Lower leg skin (tissue), 4 donors: ENCODE data around the gene JPH3. TPM values are rescaled to one million over a fixed set of nuclear protein-coding genes. Genes with fewer than 3 reads are reported as not detected.
"Not testable (repeated sequence)": the region's sequence is repeated elsewhere in the genome, so short reads cannot be mapped to it uniquely, and the experiment has no call there.

Source experiments
- DNase-seq, 2 donors: peaks; one replicate each; pipeline ENCODE4 v3.0.0-alpha.2; 2019; ENCODE audit warnings: low spot score in 2 of 2
- H3K4me3 ChIP-seq: fragments of 200-600 bp; sonication (generic); 2 replicates; pipeline ENCODE4 v1.5.1; 2017; ENCODE audit warnings: mild to moderate bottlenecking, low read depth; ENCODE audit not compliant: poor library complexity, severe bottlenecking
- CTCF ChIP-seq, 3 donors: fragments of 450-650 bp; IDR thresholded peaks; one replicate each; pipeline ENCODE4 v1.5.1; 2016; ENCODE audit warnings: antibody characterized with exemption in 3 of 3, mild to moderate bottlenecking in 3 of 3, moderate library complexity in 2 of 3
- POLR2A ChIP-seq, 2 donors: fragments of 450-650 bp; IDR thresholded peaks; one replicate each; pipeline ENCODE4 v1.6.1; 2016 to 2017; ENCODE audit warnings: antibody characterized with exemption in 2 of 2, mild to moderate bottlenecking in 1 of 2, moderate library complexity in 1 of 2
- WGBS, 2 donors: methylation state at CpG; one replicate each; pipeline ENCODE4 v1.1.5; 2018; 5-methylcytosine and 5-hydroxymethylcytosine counted together
- intact Hi-C: fragments of 100-400 bp; cut with DNase I; formaldehyde crosslinking; loops from one replicate; pipeline ENCODE4 v1.15.0; 2023; ENCODE audit warnings: low total_unique reads
- total RNA-seq, 4 donors: library from RNA; depleted of rRNA; stranded (reverse); fragments of >200 nt; gene quantifications; one replicate each; pipeline ENCODE4 v1.1.0, GENCODE V29; 2016

Gene JPH3
- total RNA-seq, 4 donors from 2014 or later: not detected

- H3K4me3 ChIP-seq: no peak overlapping the region
- 89 to 92% methylated on average over 17 to 19 of the region's 19 CpGs for WGBS, 2 donors
- DNase-seq: no peak
- no peak for TF ChIP-seq POLR2A (IDR thresholded peaks at IDR 0.05)
- TF ChIP-seq CTCF (IDR thresholded peaks at IDR 0.05): no peak
- intact Hi-C loops: no loop called here
Measured at GRCh38 chr16:87713451-87714229, 111.3 kb downstream of the JPH3 start.

GRCh38 chr16:87715231-87715630 is 112.9 kb downstream of the JPH3 start:
- no peak overlapping the region for H3K4me3 ChIP-seq
- TF ChIP-seq POLR2A (IDR thresholded peaks at IDR 0.05) (no peak), CTCF (IDR thresholded peaks at IDR 0.05) (no peak)
- intact Hi-C loops: no loop called here
- DNase-seq: no peak
- 96 to 97% methylated on average over 16 of the region's 16 CpGs for WGBS, 2 donors

- no peak overlapping the region for H3K4me3 ChIP-seq
- 93 to 97% methylated on average over 12 of the region's 12 CpGs for WGBS, 2 donors
- intact Hi-C loops: no loop called here
- no peak for DNase-seq
- TF ChIP-seq CTCF (IDR thresholded peaks at IDR 0.05) (no peak), POLR2A (IDR thresholded peaks at IDR 0.05) (no peak)
Measured at GRCh38 chr16:87715658-87716057, 113.3 kb downstream of the JPH3 start.

- H3K4me3 ChIP-seq, DNase-seq, intact Hi-C loops: not testable (repeated sequence)
- 96% methylated on average over 24 to 26 of the region's 28 CpGs for WGBS, 2 donors
Measured at GRCh38 chr16:87718831-87719230, 116.5 kb downstream of the JPH3 start.

- DNase-seq: no peak
- intact Hi-C loops: no loop called here
- 95 to 97% methylated on average over 24 of the region's 24 CpGs for WGBS, 2 donors
- no peak overlapping the region for H3K4me3 ChIP-seq
- no peak for TF ChIP-seq CTCF (IDR thresholded peaks at IDR 0.05)
- no peak for TF ChIP-seq POLR2A (IDR thresholded peaks at IDR 0.05)
Measured at GRCh38 chr16:87720446-87720845, 118.1 kb downstream of the JPH3 start.

- WGBS, 2 donors: 91 to 92% methylated on average over 32 of the region's 33 CpGs
- intact Hi-C loops: no loop called here
- H3K4me3 ChIP-seq: no peak overlapping the region
- DNase-seq: no peak
- TF ChIP-seq CTCF (IDR thresholded peaks at IDR 0.05) (no peak), POLR2A (IDR thresholded peaks at IDR 0.05) (no peak)
Measured at GRCh38 chr16:87721622-87722585, 119.6 kb downstream of the JPH3 start.
